Upper lobe of left lung (tissue), 6 donors: ENCODE measurements around the gene INKA2. TPM values are rescaled to one million over a fixed set of nuclear protein-coding genes. Genes with fewer than 3 reads are reported as not detected.

Source experiments
- ATAC-seq, 2 donors: fragments of 200-7000 bp; cut with Tn5 transposase; one replicate each; pipeline ENCODE4 v1.9.1; 2022; ENCODE audit warnings: mild to moderate bottlenecking in 2 of 2, moderate library complexity in 2 of 2; ENCODE audit not compliant: low FRiP score in 2 of 2
- DNase-seq, 2 donors: peaks; one replicate each; pipeline ENCODE4 v3.0.0-alpha.2; 2019 to 2020
- H3K27ac ChIP-seq, 4 donors: fragments of 200-600 bp; sonication (generic); one replicate each; pipeline ENCODE4 v1.5.1; 2016 to 2019
- H3K27me3 ChIP-seq, 4 donors: fragments of 200-600 bp; sonication (generic); one replicate each; pipeline ENCODE4 v1.5.1; 2017 to 2019
- H3K36me3 ChIP-seq, 4 donors: fragments of 200-600 bp; sonication (generic); one replicate each; pipeline ENCODE4 v1.5.1; 2016 to 2019
- H3K4me1 ChIP-seq, 4 donors: fragments of 200-600 bp; sonication (generic); one replicate each; pipeline ENCODE4 v1.5.1; 2018 to 2019
- H3K4me3 ChIP-seq, 4 donors: fragments of 200-600 bp; sonication (generic); one replicate each; pipeline ENCODE4 v1.5.1; 2017 to 2019; ENCODE audit warnings: mild to moderate bottlenecking in 2 of 4, moderate library complexity in 1 of 4
- H3K9me3 ChIP-seq, 4 donors: fragments of 200-600 bp; sonication (generic); one replicate each; pipeline ENCODE4 v1.5.1; 2018 to 2019
- CTCF ChIP-seq, 6 experiments: fragments of 450-650 bp in 4 of 6; fragments of 200-600 bp in 2 of 6; sonication (generic) in 2 of 6; IDR thresholded peaks; one replicate each; pipeline ENCODE4 v1.5.1; 2016 to 2019; ENCODE audit warnings: antibody characterized with exemption in 6 of 6
- EP300 ChIP-seq, 4 donors: sonication (generic); formaldehyde crosslinking; IDR thresholded peaks; one replicate each; pipeline ENCODE4 v1.5.1; 2017; ENCODE audit warnings: antibody characterized with exemption in 4 of 4, control low read depth in 2 of 4
- POLR2A ChIP-seq, 4 donors: fragments of 450-650 bp; IDR thresholded peaks; one replicate each; pipeline ENCODE4 v1.5.1; 2016 to 2017; ENCODE audit warnings: antibody characterized with exemption in 4 of 4, mild to moderate bottlenecking in 2 of 4
- POLR2AphosphoS5 ChIP-seq, 2 donors: sonication (generic); formaldehyde crosslinking; IDR thresholded peaks; one replicate each; pipeline ENCODE4 v1.5.1; 2017; ENCODE audit warnings: antibody characterized with exemption in 2 of 2
- small RNA-seq, 4 donors: library from RNA; depleted of rRNA; stranded (forward); fragments of <200 nt; gene quantifications; one replicate each; pipeline ENCODE3, GENCODE V24; 2016
- total RNA-seq, 6 donors: library from RNA; depleted of rRNA in 4 of 6; stranded (reverse); fragments of >200 nt in 4 of 6; gene quantifications; one replicate each; pipeline versions ENCODE4 v1.1.0 to v1.2.1, GENCODE V29; 2016 to 2021
- donor health status: DM: no; HTN: no; CAD: no; lungs with moderate emphysema.
- donor health status: DM: no; HTN: yes; CAD: no; lungs with severe emphysema.

The INKA2 gene
- total RNA-seq, 6 donors from 2014 or later, result 4.5 to 11.5 (median 7.4) TPM

- no peak for TF ChIP-seq CTCF (IDR thresholded peaks at IDR 0.05)
- TF ChIP-seq EP300 (IDR thresholded peaks at IDR 0.05), result no peak
- no peak for TF ChIP-seq POLR2AphosphoS5 (IDR thresholded peaks at IDR 0.05)
- TF ChIP-seq POLR2A (IDR thresholded peaks at IDR 0.05), result no peak
- peak in 1 of 2 donors; percentile 55 for DNase-seq
- Histone ChIP-seq H3K4me3 (no peak overlapping the region), H3K9me3 (no peaks in the 10 kb centered on the region), H3K27ac (no peak overlapping the region), H3K27me3 (no peaks in the 10 kb centered on the region), H3K4me1 (peaks cover 6 to 11% (median 10%) of the 10 kb centered on the region in 4 donors), H3K36me3 (peaks cover 0 to 34% (median 1%) of the 10 kb centered on the region in 4 donors)
- ATAC-seq, result peak; percentile 57 to 58
These were observed 48.9 kb downstream of the INKA2 start for GRCh38 chr1:111690306-111690617.

Small RNA genes within 50 kb of the gene (small RNA-seq; reads per million reads assigned to genes)
- gene INKA2, result 0.07 to 0.77 (median 0.67) reads per million in 4 donors

Other genes with a start within 250 kb of the INKA2 start
- 10 to 100 TPM in 1 of 6 donors, 1 to 10 TPM in 5; 2.1 to 10.0 (median 7.3) TPM for gene ADORA3, start 235.8 kb downstream of the INKA2 start, total RNA-seq
- gene TMIGD3, start 235.8 kb downstream of the INKA2 start, total RNA-seq, result 10 to 100 TPM in 1 of 6 donors, 1 to 10 TPM in 5; 2.0 to 36.7 (median 4.6) TPM
- 100 to 1,000 TPM in 2 of 6 donors, 10 to 100 TPM in 4; 16.8 to 115 (median 82.6) TPM for gene RAP1A, start 119.6 kb downstream of the INKA2 start, total RNA-seq
- gene DDX20, start 16.5 kb upstream of the INKA2 start, total RNA-seq, result 10 to 100 TPM in 2 of 6 donors, 1 to 10 TPM in 4; 7.9 to 18.5 (median 9.2) TPM